ENCODE measurements around the gene PRKACB. TPM values are rescaled to one million over a fixed set of nuclear protein-coding genes. Genes with fewer than 3 reads are reported as not detected.

PRKACB gene
- 24.0 and 29.3 TPM in 2 replicates for total RNA-seq (2014; rRNA removed)
- polyA plus RNA-seq (2012) = 9.1 TPM

DNA sequence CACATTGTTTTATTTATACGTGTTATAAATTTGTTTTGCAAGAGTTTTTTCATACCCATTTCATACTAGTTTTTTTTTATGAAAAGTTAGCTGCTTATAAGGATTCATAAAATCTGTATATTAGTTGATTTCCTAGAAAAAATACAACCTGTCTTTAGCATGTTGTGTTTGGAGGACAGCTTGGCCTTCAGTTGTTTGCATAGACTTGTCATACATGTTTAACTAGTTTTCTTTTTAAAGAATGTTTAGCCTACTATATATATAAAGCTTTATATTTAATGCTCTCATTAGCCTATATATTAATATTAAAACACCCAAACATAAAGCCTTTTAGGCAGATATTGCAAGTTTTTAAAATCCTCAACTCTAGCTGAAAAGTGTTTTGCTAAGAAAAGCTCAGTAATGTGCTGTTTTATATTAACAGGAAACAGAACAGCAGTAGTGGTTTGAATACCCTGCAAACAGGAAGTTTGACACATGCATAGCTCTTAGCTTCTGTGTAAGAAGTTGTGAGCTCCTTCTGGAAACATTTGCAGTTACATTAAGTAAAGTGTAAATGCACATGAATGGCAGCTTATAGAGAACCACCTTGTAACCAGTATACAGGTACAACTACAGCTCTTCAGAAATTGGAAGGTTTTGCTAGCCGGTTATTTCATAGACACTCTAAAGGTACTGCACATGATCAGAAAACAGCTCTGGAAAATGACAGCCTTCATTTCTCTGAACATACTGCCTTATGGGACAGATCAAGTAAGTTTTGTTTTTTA lies at the start of gene PRKACB:
Gene PRKACB (plus strand): TSS at position 476 of the 770 bp plus-strand sequence. CDS start 91 bp downstream, at position 567.
- DNase-seq (ENCODE audit: low read depth) = peak; percentile 41

DNA sequence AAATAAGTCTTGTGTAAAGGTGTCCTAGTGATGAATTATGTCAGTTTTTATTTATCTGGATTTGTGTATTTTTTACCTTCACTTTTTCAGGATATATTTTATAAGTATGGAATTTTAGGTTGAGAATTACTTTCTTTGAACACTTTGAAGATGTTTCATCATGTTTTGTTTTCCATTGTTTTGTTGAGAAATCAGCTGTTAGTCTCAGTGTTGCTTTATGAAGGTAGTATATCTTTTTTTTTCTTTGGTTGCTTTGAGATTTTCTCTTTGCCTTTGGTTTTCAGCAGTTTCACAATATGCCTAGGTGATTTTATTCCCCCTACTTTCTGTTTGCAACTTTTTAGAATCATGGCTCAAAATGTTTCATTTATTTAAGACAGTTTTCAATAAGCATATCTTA lies 48.8 kb upstream of the PRKACB start:
- no peak for DNase-seq (ENCODE audit: low read depth)

DNA sequence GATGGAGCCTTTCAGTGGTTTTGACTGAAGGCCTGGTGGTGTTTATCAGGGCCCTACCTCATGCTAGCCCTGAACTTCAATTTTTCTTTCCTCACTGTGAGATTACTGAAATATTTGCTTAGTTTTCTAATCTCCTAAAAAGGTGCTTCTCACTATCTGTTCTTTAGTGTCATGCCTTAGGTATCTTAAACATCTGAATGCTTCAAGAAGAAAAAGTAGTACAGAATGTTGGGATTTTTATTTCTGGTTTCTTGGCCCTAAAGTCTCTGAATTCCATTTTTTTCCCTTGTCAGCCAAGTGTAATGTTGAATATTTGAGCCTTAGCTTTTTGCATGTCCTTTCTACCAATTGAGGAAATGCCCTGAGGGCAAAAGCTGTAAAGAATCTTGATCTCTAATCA lies 47.9 kb upstream of the PRKACB start:
- no peak for DNase-seq (ENCODE audit: low read depth)

DNA sequence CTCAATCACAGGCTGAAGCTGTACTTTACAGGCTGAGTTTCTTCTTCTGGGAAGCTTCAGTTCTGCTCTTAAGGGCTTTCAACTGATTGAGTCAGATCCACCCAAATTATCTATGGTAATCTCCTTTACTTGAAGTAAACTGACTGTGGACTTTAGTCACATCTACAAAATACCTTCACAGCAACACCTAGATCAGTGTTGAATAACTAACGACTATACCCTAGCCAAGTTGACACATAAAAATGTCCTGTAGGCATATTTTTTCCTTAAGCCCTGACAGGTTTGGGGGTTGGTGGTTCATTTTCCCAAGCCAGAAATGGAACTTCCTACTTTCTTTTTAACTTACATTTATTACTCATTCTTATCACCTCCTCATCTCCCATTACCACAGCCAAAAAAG lies 42.9 kb upstream of the PRKACB start:
- DNase-seq (ENCODE audit: low read depth) = no peak

DNA sequence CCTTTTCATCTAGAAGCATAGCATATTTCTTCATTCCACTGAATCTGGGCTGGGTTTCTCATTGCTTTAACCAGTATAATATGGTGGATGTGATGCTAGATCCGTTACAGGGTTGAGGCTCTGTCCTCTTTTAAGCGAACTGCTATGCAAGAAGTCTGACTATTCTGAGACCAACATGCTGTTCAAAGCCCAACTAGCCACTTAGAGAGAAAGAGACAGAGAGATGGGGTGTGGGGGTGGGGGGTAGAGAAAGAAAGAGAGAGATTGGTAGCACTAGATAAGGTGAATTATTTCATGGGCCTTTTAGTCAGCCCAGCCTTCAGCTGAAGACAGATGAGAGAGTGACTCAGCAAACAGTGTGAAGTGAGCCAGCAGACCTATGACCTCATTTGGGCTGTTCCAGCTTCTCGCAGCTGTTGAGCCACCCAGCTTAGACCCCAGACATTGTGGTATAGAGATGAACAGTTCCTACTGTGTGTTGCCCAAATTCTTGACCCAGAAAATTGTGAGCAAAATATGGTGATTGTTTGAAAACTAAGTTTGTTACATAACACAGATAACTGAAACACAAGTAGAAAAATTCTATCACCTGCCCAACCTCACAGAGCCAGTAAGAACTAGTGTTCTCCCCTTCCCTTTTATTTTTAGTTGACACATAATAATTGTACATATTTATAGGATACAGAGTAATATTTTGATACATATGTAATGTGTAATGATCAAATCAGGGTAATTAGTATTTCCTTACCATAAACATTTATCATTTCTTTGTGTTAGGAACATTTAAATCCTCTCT lies 40.7 kb upstream of the PRKACB start:
- DNase-seq (ENCODE audit: low read depth) = peak; percentile 95

DNA sequence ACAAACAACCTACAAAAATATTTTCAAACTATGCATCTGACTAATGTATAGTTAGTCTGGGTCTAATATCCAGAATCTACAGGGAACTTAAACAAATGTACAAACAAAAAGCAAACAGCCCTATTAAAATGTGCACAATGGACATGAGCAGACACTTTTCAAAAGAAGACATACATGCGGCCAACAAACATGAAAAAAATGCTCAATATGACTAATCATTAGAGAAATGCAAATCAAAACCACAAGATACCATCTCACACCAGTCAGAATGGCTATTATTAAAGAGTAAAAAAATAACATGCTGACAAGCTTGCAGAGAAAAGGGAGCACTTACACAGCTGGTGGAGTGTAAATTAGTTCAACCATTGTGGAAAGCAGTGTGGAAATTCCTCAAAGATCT lies 36.5 kb upstream of the PRKACB start:
- DNase-seq (ENCODE audit: low read depth) = peak; percentile 85

DNA sequence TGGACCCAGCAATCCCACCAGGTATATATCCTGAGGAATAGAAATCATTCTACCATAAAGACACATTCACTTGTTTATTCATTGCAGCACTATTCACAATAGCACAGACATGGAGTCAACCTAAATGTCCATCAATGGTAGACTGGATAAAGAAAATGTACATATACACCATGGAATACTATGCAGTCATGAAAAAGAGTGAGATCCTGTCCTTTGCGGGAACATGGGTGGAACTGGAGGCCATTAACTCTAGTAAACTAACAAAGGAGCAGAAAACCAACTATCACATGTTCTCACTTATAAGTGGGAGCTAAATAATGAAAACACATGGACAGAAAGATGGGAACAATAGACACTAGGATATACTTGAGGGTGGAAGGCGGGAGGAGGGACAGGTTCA lies 36.1 kb upstream of the PRKACB start:
- DNase-seq (ENCODE audit: low read depth) = no peak

DNA sequence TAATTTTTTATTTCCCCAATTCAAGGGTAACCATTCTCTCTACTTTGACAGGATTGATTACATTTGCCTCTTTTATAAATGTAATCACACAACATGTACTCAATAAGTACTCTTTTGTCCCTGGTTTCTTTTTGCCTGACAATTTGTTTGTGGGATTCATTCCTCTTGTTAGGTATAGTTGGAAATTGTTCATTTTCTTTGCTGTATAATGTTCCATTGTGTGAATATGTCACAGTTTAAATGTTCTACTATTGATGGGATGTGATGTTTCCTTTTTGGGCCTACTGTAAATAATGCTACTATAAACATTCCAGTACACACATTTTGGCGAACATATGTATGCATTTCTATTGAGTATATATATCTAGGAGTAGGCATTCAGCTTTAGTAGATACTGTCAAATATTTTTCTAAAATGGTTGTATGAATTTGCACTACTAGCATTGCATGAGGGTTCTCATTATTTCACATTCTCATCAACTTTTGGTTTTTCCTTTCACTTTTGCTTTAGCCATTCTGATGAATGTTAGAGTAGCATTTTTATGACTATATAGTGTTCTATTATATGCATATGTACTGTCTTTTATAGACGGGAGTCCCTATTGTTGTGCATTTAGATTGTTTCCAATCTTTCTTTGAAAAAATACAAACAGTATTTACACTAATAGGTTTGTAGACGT lies 35.0 kb upstream of the PRKACB start:
- no peak for DNase-seq (ENCODE audit: low read depth)

DNA sequence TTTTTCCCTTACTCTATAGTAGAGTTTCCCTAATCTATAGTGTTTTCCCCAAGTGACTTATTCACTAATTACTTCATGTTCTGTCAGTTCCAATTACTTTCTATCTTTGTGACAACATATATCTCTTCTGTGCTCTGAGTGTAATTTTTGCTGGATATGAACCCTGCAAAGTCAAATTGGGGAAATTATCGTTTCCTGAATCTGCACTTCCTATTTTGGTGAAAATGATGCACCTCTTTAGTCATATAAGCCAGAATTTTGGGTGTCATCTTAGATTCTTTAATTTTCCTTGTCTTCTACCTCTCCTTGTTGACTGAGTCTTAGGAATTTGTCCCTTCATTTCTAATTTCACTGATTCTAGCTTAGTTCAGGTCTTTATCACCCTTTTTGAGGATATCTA lies 33.4 kb upstream of the PRKACB start:
- DNase-seq (ENCODE audit: low read depth) = no peak

DNA sequence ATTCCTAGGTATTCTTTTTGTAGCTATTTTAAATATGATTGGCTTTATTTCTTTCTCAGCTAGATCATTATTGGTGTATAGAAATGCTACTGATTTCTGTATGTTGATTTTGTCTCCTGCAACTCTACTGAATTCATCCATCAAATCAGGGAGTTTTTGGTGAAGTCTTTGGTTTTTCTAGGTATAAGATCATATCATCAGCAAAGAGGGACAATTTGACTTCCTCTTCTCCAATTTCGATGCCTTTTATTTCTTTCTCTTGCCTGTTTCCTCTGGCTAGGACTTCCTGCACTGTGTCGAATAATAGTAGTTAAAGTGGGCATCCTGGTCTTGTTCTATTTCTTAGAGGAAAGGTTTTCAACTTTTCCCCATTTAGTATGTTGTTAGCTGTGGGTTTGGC lies 27.5 kb upstream of the PRKACB start:
- no peak for DNase-seq (ENCODE audit: low read depth)

DNA sequence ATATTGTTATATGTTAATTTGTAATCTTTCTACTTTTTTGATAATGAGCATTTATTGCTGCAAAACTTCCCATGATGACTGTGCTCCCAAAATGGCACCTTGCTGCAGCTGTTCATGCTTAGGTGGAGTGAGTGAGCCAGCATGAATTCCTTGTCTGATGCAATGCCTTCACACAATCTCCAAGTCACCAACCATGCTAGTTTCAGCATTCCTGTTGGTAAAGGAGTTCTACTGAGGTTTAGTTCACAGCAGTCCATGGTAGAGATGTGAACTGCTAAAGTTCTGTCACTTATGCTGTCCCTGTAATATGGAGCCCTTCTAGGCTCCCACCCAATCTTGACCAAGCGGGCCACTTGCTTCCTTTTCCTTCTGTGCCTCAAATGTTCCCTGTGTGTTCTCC lies 26.2 kb upstream of the PRKACB start:
- peak; percentile 76 for DNase-seq (ENCODE audit: low read depth)

DNA sequence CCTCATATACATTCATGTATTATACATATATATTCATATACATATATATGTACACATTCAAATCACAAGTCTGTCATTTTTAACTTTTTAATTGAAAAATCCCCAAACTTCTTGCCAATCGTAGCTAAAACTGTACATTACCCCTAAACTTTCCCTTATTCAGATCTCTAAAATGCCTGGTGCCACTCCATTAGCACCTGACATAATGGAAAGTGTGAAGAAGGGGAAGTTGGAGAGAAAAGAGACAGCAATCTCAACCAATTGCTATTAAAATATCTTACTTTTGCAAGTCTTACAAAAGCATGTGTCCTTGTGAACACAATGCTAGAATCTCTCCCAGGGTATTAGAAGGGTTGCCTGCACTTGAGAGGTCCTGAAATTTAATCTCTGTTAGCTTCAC lies 22.7 kb upstream of the PRKACB start:
- no peak for DNase-seq (ENCODE audit: low read depth)

DNA sequence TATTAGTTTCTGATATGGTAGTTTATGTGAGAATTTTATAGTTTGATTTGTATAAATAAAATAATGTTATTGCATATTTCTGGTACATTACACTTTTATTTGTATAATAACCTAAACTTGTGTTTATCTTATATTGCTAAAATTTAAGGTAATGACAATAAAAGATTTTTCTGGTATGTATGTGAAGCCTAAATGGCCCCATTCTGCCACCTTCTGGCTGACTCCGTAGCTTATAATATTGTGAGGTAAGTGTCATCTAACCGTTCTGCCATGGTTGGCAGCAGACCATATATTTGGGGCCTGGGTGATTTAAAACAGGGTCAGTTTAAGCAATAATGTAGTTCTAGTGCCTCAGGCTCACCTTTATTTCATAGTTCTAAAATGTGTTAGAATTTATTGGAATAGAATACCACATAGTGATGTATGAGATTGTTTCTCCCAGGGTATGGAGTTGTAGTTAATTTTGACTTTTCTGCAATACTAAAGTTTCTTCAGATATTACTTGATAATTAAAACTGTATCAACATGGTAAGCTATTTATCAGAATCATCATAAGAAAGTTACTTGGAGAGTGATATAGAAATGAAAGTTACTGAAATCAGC lies 21.2 kb upstream of the PRKACB start:
- DNase-seq (ENCODE audit: low read depth) = peak; percentile 50

DNA sequence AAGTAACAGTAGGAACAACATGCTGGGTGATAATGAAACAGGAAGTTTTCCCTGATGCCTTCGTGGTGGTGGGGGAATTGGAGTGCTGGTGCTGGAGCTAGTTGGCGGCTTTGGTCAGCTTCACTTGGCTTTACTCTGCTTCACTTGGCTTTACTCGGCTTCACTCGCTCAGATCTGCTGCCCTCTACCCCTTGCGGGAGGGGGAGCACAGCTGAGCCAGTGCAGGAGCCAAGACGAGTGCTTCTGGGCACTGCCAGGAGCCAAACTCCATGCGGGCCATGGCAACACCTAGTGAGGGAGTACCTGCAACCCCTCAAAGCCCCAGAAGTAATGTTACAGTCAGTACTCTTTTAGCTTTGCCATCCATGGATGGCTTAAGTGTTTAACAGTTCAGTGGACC lies 10.6 kb upstream of the PRKACB start:
- DNase-seq (ENCODE audit: low read depth) = no peak

DNA sequence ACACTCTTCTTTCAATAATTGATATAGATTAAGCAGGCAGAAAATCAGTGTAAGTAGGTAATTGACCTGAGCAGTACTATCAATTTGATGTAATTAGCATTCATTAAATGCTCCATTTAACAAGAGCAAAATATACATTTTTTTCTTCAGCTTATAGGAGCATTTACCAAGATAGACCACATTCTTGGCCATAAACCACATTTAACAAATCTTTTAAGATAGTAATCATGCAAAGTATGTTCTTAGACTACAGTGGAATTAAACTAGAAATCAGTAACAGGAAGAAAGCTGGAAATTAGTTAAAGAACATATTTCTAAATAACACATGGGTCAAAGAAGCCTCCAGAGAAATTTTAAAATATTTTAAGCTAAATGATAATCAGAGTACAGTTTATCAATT lies 8.7 kb upstream of the PRKACB start:
- DNase-seq (ENCODE audit: low read depth) = no peak

DNA sequence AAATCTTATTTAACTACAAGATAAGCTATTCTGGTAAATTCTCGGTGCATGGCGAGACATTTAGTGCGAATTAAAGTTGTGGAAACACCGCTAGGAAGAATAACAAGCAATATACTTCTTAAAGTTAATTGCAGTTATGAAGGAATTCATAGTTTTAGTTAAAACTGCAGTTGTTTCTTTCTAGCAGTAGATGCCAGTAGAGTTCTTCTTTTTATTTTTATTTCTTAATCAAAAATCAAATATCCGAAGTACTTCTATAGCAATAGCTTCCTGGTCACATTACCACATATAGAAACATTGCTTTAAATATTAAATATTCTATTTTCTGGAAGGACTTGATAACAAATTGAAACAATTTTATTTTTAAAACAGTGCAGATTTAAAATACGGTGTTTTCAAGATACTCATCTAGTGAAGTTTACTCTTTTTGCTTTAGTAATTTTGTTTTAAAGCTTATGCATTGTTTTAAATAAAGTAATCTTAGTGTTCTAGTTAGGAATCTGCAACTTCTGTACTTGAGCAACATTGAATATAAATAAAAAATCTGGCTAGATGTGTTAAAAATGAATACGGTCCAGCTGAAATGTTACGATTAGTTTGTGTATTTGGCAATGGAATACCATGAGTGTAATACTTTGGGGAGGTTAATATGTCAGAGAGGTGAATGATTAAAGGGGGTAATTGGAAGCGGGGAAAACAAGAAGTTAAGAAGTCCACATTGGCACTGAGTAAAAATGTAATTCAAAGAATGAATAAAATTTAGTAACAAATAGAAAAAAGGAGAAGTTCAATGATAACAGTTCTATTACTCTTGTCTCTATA lies 2.7 kb upstream of the PRKACB start:
- DNase-seq (ENCODE audit: low read depth) = peak; percentile 15

DNA sequence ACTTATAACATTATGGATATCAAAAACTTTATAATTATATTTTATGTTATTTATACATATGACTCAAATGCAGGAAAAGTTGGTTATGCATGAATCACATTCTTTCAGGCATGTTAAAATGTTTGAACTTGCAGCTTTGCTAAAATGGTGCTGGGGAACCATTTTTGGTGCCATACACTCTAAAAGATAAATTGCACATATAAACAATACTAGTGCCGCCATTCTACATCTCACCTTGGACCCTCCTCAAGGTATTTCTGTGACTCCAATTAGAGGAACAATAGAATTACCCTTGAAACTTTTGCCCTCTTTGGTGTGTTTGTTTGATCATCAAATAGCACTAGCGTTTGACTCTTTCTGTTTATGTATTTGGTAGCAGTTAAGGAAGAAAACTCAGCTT lies 997 bp downstream of the PRKACB start:
- DNase-seq (ENCODE audit: low read depth) = peak; percentile 24

DNA sequence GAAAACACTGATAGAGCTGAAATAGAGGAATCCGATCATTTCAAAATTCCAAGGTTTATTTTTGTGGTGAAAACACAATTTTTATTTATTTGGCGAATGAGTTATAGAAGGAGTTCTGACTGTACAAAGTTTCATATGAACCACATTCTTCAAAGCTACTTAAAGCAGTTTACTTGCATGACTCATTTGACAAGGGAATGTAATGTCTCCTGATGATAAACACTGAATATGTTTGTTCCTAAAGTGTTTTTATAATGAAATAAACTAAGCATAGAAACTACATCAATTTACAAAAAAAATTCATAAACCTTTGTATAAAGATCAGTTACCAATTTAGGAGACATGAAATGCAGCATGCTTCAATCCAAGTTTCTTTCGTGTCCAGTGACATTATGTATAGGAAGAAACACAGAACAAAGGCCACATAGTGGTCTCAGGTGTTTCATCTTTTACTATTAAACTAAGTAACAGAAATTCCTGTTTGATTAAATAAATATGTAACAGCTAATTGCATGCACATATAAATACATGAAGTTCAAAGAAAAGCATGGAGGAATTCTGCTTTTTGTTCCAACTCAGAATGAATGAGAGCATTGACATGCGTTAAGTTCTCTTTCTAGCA lies 2.5 kb downstream of the PRKACB start:
- DNase-seq (ENCODE audit: low read depth) = peak; percentile 77

DNA sequence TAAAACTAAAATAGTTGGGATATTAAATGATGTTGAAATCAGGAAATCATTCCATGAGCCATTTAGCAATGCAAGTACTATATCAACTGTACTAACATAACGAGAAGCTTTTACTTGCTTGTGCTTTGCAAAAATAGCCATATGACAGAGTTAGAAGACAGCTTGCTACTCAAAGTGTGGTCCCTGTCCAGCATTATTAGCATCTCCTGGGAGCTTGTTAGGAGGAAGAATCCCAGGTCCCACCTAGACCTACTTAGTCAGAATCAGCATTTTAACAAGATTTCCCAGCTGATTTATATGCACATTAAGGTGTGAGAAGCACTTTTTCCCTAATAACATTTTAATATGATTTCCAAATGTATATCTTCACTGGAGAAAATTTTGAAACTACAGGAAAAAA lies 4.7 kb downstream of the PRKACB start:
- no peak for DNase-seq (ENCODE audit: low read depth)

DNA sequence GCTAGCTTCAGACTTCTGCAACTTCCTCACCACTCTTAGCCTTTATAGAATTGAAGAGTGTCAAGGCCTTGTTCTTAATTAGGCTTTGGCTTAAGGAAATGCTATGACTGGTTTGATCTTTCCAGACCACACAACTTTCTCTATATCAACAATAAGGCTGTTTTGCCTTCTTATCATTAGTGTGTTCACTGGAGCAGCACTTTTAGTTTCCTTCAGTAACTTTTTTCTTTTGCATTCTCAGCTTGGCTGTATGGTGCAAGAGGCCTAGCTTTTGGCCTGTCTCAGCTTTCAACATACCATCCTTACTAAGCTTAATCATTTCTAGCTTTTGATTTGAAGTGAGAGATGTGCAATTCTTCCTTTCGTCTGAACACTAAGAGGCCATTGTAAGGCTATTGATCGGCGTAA lies 8.6 kb downstream of the PRKACB start:
- DNase-seq (ENCODE audit: low read depth) = no peak

DNA sequence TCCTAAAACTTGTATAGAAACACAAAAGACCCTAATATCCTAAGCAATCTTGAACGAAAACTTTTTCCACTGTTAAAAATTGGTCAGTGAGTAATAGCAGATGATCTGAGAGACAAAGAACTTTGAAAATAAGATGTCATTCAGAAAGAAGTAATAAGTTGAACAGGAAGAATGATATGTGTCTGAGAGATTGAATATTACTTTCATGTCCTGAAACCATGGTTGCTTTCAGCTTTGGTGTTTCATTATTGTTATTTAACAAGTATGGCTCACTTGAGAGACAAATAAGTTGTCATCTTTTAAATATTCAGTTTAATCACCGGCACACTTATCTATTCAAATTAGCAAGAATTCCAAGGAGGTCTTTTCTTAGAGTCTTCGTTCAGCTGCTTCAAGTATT lies 11.4 kb downstream of the PRKACB start:
- no peak for DNase-seq (ENCODE audit: low read depth)
